GM19452 (cell line): ENCODE measurements around the gene SLC25A24.
"Not testable (repeated sequence)": the region's sequence is repeated elsewhere in the genome, so short reads cannot be mapped to it uniquely, and the experiment has no call there.

Source experiments
- ATAC-seq: cut with Tn5 transposase; IDR thresholded peaks from one replicate; pipeline ENCODE4 v1.9.1; 2021; ENCODE audit not compliant: unreplicated experiment

Gene SLC25A24

DNA sequence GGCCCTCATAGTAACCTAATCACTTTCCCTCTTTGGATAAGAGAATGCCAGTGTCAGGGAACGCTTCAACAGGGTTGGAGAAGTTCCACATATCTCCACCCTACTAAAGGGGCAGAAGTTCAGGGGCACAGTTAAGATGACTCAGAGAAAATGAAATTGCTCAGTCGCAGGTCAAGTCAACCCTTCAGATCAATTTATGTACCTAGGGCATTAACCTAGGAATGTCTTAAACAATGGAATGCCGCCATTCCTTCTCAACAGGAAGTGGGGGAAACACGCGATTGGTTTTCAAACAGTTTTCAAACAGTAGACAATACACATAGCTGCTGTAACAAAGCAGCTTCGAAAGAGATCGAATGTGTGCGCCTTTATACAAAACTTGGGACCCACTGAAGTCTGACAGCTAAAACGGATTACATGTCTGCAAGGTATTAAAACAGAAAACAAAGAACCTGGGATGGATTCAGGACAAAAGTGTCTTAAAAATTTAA lies 897 bp downstream of the SLC25A24 start:
- ATAC-seq: no peak

DNA sequence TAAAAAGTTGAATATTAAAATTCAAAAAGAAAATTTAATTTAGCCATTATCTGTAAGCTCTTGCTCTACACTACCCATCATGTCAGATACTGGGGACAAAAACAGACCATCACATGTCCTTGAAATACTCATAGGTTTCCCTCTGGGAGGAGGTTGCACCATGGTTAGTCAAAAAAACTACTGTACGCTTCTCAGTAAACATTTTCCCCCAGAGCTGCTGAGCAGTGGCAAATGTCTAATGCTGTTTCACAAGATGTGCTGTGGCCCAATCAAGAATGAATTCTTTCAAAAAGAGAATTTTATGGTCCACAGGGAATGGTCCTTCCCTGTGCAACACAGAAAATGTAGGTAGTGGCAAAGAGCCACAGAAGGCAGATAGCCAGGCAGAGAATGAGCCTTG lies 6.1 kb downstream of the SLC25A24 start:
- ATAC-seq: no peak

DNA sequence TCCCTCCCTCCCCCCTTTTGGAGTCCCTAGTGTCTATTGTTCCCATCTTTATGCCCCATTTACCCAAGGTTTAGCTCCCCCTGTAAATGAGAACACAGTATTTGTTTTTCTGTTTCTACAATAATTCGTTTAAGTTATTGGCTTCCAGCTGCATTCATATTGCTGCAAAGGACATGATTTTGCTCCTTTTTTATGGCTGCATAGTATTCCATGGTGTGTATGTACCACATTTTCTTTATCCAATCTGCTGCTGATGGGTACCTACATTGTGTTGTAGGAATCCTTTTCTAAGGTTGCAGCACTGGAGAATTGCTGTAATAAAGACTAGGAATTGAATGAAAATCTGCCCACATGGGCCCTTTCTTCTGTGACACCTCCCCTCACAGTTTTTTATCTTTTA lies 6.8 kb downstream of the SLC25A24 start:
- ATAC-seq: no peak

DNA sequence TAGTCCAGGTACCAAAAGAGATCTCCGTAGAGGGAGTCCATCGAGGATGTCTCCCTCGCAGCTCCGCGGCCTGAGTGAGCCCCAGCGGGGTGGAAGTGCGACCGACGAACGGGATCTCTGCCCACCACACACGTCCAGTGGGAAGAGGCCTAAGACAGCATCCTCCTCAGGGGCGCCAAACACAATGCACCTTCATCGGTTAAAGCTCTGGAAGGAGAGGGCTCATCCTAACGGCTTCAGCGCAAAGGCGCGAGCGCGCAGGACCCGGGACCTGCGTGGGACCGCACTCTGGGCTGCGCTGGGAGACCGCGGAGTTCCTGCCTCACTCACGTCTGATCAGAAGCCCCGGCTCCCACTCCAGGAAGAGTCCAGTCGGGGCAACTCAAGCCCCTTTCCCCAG lies 7.6 kb downstream of the SLC25A24 start:
- ATAC-seq: no peak

DNA sequence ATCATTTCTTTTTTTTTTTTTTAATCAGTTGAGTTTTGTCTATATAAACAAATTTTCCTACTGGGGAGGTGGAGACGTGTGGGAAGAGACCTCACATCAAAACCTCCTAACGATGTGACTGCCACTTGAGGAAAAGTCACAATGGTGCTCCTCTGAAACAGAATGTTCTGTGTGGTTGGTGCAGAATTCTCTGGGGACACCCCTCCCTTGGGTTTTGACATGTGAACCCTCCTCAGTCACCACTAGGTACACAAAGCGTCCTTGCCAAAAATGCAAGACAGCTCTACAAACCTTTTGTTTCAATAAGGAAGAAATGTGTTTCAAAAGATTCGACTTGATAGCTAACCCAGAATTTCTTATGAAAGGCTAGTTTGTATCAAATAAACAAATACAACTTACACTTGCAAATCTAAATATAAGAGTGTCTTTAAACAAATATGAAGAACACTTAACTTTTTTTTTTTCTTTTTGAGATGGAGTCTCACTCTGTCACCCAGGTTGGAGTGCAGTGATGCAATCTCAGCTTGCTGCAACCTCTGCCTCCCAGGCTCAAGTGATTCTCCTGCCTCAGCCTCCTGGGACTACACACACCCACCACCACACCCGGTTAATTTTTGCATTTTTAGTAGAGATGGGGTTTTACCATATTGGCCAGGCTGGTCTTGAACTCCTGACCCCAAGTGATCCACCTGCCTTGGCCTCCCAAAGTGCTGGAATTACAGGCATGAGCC lies 9.3 kb downstream of the SLC25A24 start:
- ATAC-seq: no peak

DNA sequence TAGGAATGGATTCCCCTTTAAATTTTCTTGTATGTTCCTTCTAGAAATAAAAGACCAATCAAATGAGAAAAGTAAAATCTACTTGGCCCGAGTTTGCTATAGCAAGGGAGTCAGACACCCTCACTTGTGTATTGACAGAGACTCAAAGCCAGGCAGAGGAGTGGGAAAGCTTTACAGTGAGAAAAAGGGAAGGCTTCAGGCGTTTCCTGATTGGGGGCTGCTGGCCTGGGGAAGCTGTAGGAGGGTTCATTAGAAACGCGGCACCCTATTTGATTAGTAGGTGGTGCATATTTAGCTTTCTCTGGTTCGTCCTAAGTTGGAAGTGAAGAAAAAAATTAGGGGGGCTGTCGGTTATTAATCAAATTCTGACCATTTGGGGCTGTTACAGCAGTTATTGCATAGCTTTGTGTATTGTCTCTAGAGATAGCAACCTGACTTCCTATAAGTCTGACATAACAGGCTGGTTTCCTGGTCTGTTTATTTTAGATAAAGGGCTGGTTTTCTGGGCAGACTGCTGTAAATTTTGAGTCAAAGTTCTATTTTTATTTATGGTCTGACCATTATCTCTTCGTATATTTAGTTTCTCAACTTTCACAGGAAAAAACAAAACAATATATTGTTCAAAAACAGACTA lies 10.0 kb downstream of the SLC25A24 start:
- ATAC-seq: no peak

DNA sequence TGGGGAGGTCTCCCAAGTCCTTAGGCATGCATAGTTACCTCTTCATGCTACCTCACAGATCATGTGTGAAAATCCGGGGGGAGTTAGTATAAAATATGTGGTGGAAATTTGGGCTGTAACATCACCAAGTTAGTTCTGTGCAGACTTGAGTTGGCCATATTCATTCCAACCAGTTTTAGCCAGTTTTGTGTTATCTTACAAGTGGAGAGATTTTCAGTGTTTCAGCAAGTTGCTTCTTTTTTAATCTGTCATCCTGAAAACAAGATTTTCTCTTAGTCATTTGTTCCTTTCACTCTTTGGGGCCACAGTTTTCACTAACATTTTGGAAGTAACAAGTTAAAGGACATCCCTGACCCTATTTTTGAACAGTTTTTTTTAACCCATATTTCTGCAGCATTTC lies 11.3 kb downstream of the SLC25A24 start:
- no peak for ATAC-seq

DNA sequence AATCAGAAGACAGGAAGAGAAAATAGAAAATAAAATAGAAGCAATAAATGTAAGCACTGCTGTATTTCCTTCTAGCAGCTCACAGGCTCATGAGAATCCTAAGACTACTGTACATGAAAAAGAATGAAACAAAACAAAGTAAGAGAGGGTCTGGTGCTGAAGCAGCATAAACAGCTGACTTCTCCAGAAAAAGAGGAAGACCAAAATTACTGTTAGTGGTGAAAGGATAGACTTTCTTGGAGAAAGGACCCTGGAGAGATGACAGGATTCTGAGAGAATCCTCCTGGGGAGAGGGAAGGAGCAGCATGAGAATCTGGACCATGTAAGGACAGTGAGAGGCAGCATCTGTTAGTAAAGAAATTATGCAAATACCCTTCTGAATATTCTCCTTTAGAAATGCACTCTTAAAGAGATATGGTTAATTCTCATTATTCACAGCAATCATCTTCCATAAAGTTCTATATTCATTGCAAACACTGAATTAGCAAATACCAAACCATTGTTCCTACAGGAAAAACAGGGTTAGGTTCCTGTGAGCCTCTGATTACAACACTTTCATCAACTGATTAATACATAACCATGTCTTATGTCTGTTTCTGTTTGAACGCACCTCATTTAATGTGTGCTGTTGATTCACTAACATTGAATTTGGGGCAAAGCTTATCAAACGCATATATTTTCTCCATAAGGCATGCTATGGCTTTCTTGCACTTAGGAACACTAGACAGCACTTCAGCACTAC lies 17.0 kb downstream of the SLC25A24 start:
- ATAC-seq: no peak

DNA sequence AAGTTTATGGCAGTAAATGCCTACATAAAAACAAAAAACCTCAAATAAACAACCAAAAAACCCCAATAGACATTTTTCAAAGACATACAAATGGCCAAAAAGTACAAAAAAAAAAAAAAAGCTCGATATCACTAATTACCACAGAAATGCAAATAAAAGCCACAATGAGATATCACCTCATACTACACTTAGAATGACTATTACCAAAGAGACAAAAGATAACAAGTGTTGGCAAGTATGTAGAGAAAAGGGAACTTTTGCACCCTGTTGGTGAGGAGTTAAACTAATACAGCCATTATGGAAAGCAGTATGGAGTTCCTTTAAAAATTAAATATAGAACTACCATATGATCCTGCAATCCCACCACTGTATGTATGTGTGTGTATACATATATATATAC lies 21.1 kb downstream of the SLC25A24 start:
- no peak for ATAC-seq

DNA sequence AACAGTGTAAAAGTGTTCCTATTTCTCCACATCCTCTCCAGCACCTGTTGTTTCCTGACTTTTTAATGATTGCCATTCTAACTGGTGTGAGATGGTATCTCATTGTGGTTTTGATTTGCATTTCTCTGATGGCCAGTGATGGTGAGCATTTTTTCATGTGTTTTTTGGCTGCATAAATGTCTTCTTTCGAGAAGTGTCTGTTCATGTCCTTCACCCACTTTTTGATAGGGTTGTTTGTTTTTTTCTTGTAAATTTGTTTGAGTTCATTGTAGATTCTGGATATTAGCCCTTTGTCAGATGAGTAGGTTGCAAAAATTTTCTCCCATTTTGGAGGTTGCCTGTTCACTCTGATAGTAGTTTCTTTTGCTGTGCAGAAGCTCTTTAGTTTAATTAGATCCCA lies 37.7 kb downstream of the SLC25A24 start:
- not testable (repeated sequence) for ATAC-seq

DNA sequence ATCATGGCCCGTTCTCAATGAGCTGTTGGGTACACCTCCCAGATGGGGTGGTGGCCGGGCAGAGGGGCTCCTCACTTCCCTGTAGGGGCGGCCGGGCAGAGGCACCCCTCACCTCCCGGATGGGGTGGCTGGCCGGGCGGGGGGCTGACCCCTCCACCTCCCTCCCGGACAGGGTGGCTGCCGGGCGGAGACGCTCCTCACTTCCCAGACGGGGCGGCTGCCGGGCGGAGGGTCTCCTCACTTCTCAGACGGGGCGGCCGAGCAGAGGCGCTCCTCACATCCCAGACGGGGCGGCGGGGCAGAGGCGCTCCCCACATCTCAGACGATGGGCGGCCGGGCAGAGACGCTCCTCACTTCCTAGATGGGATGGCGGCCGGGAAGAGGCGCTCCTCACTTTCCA lies 40.2 kb downstream of the SLC25A24 start:
- ATAC-seq: not testable (repeated sequence)

DNA sequence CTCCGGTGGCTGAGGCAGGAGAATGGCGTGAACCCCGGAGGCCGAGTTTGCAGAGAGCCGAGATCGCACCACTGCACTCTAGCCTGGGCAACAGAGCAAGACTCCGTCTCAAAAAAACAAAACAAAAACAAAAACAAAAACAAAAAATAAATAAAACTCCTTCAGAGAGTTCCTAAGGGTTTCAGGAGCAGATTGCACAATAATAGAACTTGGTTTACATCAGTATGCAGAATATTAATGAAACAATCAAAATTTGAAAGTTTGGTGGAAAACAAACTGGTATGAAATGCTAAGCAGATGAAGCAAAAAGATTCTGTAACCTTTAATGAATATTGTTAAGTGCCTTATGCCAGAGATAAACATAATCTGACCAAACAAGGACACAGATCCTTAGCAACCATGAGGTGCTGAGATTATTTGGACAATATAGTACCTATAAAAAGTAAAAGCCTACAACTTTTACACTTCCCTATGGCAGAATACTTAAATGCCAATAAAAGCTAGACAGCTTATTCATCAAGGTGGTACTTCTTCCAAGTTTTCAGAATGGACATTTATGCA lies 41.2 kb downstream of the SLC25A24 start:
- no peak for ATAC-seq

DNA sequence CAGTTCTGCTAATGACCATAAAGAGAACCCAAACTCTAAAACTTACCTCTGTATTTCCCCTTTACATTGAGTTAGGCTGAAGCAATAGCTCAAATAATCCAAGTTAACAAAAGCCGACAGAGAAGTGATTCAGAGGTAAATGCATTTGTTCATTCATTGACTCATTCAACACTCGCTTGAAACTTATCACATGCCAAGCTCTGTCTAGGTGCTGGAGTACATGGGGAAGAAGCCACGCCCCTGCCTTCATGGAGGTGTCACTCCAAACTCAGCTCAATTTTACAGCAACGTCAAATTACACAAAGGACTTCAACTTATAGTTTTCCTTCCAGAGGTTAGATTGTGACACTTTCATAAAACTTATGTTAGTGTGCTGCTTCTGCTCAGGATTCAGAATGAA lies 45.8 kb downstream of the SLC25A24 start:
- ATAC-seq: no peak

DNA sequence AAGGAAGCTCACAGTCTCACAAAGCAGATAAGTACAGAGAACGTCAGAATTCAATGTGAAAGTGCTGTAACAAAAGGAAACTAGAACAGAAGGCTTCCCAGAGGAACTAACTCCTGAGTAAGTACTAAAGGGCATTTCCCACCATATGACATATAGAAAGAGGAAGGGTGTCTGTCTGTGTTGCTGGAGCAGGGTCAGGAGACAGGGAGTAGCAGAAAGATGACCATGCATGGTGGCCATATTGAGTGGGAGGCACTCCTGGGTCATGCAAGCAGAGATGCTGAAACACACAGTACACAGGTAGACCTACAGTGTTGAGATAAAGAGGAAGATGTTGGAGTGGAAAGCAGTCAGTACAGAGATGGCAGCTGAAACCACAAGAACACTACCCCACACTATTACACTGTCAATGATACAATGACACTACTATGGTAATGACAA lies 47.3 kb downstream of the SLC25A24 start:
- no peak for ATAC-seq

DNA sequence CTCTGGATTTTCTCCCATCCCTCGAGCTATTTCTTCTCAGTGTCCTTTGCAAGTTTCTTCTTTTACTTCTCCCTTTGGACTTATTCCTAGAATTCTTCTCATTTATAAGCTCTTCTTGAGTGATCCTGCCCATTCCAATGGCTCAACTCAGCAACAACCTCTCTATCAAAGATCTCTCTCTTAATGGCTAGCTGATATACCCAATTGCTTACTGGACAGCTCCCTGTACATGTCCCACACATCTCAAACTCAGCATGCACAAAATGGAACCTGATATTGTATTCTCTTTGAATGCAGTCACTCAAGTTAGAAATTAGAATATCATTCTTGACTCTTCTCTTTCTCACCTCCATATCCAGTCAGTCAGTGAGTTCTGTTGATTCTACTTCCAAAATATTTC lies 48.6 kb downstream of the SLC25A24 start:
- no peak for ATAC-seq

DNA sequence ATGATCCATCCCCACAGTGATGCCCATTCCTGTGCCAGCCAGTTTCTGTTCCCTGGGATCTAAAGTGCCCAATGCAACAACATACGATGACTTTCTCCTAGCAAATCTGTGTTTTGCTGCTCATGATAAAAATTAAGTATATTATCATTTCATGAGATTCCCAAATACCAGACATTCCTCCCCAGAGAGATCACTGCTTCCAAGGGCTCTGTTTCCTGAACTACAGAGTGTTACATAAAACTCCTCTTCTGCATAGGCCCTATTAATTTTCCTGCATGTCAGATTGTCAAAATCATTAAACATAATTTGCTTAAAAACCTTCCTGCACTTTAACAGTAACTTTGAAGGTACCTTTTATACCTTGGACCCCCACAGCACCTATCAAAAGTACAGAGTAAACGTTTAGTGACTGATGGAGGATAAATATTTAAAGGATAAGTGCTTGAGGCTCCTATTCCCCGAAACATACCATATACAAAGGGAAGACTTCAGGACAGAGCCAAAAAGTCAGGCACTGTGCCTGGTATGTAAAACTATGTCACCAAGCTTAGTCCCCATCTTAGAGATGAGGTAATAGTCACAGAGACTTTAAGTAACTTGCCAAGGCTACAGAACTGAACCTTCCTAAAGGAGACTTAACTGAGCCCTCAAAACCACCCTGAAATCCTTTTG lies 50.2 kb downstream of the SLC25A24 start:
- ATAC-seq: no peak

DNA sequence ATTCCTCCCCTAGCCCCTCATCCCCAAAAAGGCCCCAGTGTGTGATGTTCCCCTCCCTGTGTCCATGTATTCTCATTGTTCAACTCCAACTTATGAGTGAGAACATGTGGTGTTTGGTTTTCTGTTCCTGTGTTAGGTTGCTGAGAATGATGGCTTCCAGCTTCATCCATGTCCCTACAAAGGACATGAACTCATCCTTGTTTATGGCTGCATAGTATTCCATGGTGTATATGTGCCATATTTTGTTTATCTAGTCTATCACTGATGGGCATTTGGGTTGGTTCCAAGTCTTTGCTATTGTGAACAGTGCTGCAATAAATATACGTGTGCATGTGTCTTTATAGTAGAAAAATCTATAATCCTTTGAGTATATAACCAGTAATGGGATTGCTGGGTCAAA lies 55.6 kb downstream of the SLC25A24 start:
- ATAC-seq: not testable (repeated sequence)

DNA sequence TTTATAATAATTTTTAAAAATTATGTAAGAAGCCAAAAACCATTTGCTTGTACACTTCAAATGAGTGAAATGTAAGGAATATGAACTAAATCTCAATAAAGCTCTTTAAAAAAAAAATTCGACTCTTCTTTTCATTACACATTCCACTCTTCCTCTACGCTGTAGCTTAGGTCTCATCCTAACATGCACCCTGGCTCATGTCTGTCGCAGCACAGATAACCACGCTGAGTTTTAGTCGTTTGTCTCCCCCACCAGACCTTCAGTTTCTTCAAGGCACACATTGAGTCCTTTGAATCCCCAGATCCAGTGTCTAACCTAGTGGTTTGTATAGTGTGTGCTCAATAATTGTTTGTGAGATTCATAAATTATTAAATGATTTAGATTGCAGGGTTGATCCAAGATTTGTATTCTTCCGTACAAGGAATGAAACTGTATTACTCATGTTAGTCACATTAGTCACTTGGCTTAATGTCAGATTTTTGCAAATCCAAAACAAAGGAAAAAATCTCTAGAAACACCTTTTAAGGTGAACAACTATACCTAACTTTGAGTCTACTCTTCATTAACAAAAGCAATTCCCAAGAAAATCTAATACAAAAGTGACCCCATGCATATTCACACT lies 57.3 kb downstream of the SLC25A24 start:
- no peak for ATAC-seq

DNA sequence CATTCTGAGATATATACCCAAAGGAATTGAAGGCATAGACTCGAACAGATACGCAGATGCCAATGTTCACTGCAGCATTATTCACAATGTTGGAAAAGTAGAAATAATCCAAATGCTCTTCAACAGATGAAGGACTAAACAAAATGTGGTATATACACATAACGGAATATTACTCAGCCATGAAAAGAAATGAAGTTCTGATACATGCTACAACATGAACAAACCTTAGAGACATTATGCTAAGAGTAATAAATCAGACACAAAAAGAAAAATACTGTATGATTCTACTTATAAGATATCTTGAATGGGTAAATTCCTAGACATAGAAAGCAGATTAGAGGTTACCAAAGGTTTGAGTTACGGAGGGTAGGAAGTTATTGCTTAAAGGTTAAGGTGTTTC lies 57.9 kb downstream of the SLC25A24 start:
- no peak for ATAC-seq

DNA sequence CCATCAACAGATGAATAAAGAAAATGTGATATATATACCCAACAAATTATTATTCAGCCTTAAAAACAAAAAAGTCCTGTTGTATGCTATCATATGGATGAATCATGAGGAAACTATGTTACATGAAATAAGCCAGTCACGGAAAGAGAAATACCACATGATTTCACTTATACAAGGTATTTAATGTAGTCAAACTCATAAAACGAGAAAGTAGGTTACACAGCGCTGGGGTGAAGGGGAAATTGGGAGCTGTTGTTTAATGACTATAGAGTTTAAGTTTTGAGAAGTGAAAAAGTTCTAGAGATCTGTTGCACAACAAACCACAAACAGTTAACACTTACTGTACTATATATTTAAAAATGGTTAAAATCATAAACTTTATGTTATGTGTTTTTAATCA lies 58.5 kb downstream of the SLC25A24 start:
- ATAC-seq: no peak

DNA sequence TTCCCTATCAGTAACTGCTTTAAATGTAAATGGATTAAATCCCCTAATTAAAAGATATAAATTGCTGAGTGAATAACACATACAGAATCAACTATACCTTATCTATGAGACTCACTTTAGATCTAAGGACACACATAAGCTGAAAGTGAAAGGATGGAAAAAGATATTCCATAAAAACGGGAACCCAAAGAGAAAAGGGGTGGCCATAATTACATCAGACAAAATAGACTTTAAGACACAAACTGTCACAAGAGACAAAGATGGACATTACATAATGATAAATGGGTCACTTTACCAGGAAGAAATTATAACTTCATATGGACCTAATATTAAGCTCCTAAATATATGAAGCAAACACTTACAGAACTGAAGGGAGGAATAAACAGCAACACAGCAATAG lies 59.2 kb downstream of the SLC25A24 start:
- no peak for ATAC-seq
